Vagina (tissue), 2 donors: ENCODE data around the gene ERGIC1. TPM values are rescaled to one million over a fixed set of nuclear protein-coding genes. Genes with fewer than 3 reads are reported as not detected.

Experiments
- DNase-seq, 2 donors: peaks; one replicate each; pipeline ENCODE4 v3.0.0-alpha.2; 2017; ENCODE audit errors: extremely low spot score in 2 of 2
- H3K27ac ChIP-seq: fragments of 200-600 bp; sonication (generic); one replicate; pipeline ENCODE4 v1.5.1; 2019
- H3K27me3 ChIP-seq: fragments of 200-600 bp; sonication (generic); one replicate; pipeline ENCODE4 v1.5.1; 2019
- H3K36me3 ChIP-seq, 2 donors: fragments of 200-600 bp; sonication (generic); one replicate each; pipeline ENCODE4 v1.5.1; 2017 to 2019
- H3K4me1 ChIP-seq: fragments of 200-600 bp; sonication (generic); one replicate; pipeline ENCODE4 v1.5.1; 2019
- H3K4me3 ChIP-seq, 2 donors: fragments of 200-600 bp; sonication (generic); 1 replicate in 1 of 2; 2 replicates in 1 of 2; pipeline ENCODE4 v1.5.1; 2016 to 2019
- H3K9me3 ChIP-seq: fragments of 200-600 bp; sonication (generic); one replicate; pipeline ENCODE4 v1.5.1; 2019
- CTCF ChIP-seq, 3 experiments: fragments of 450-650 bp in 2 of 3; fragments of 200-600 bp in 1 of 3; sonication (generic) in 1 of 3; IDR thresholded peaks; one replicate each; pipeline ENCODE4 v1.5.1; 2017 to 2019; ENCODE audit warnings: antibody characterized with exemption in 3 of 3, mild to moderate bottlenecking in 2 of 3, moderate library complexity in 2 of 3
- POLR2A ChIP-seq, 2 donors: fragments of 450-650 bp; IDR thresholded peaks; one replicate each; pipeline ENCODE4 v1.6.1; 2017; ENCODE audit warnings: antibody characterized with exemption in 2 of 2, mild to moderate bottlenecking in 2 of 2, moderate library complexity in 2 of 2
- POLR2AphosphoS5 ChIP-seq, 2 donors: sonication (generic); formaldehyde crosslinking; IDR thresholded peaks; one replicate each; pipeline ENCODE4 v1.9.0; 2017; ENCODE audit warnings: antibody characterized with exemption in 2 of 2, mild to moderate bottlenecking in 2 of 2, low read depth in 1 of 2; ENCODE audit not compliant: insufficient read depth in 1 of 2
- intact Hi-C: fragments of 100-400 bp; cut with DNase I; formaldehyde crosslinking; loops from one replicate; pipeline ENCODE4 v1.15.1; 2023
- total RNA-seq: library from RNA; depleted of rRNA; stranded (reverse); fragments of >200 nt; gene quantifications from one replicate; pipeline ENCODE4 v1.2.3, GENCODE V29; 2016

ERGIC1 gene
- total RNA-seq, 1 donor from 2014 or later: 97.2 TPM

GRCh38 chr5:172886974-172887501 lies 53.0 kb downstream of the ERGIC1 start:
- Histone ChIP-seq H3K27ac (peak overlapping the region; percentile 73), H3K4me3 (peak overlapping the region; percentile 1 to 3), H3K4me1 (peaks cover 22% of the 10 kb centered on the region), H3K27me3 (no peaks in the 10 kb centered on the region), H3K36me3 (peaks cover 0 to 13% of the 10 kb centered on the region in 2 donors), H3K9me3 (no peaks in the 10 kb centered on the region)
- no peak for DNase-seq
- intact Hi-C loops: no loop called here
- TF ChIP-seq POLR2AphosphoS5 (IDR thresholded peaks at IDR 0.05; ENCODE audit: insufficient read depth in 1 of 2, low read depth in 1 of 2) (peak in 1 of 2 donors; percentile 81), POLR2A (IDR thresholded peaks at IDR 0.05) (peak in 1 of 2 donors; percentile 33), CTCF (IDR thresholded peaks at IDR 0.05) (no peak)

- DNase-seq: no peak
- TF ChIP-seq POLR2A (IDR thresholded peaks at IDR 0.05) (no peak), CTCF (IDR thresholded peaks at IDR 0.05) (no peak), POLR2AphosphoS5 (IDR thresholded peaks at IDR 0.05; ENCODE audit: insufficient read depth in 1 of 2, low read depth in 1 of 2) (no peak)
- Histone ChIP-seq H3K27ac (peak overlapping the region; percentile 73), H3K36me3 (peaks cover 0 to 10% of the 10 kb centered on the region in 2 donors), H3K9me3 (no peaks in the 10 kb centered on the region), H3K4me3 (peak overlapping the region; percentile 1 to 3), H3K4me1 (peaks cover 22% of the 10 kb centered on the region), H3K27me3 (no peaks in the 10 kb centered on the region)
- intact Hi-C loops: no loop called here
These were observed 53.6 kb downstream of the ERGIC1 start for GRCh38 chr5:172887692-172888091.

- intact Hi-C loops: no loop called here
- Histone ChIP-seq H3K9me3 (no peaks in the 10 kb centered on the region), H3K27ac (peak overlapping the region; percentile 45)
These were observed 56.6 kb downstream of the ERGIC1 start for GRCh38 chr5:172890659-172891058.

GRCh38 chr5:172891716-172892421 lies 57.8 kb downstream of the ERGIC1 start:
- Histone ChIP-seq H3K9me3 (no peaks in the 10 kb centered on the region), H3K36me3 (peaks cover 0 to 8% of the 10 kb centered on the region in 2 donors), H3K4me1 (peaks cover 19% of the 10 kb centered on the region), H3K27ac (peak overlapping the region; percentile 21), H3K4me3 (no peak overlapping the region), H3K27me3 (no peaks in the 10 kb centered on the region)
- TF ChIP-seq POLR2AphosphoS5 (IDR thresholded peaks at IDR 0.05; ENCODE audit: insufficient read depth in 1 of 2, low read depth in 1 of 2) (peak; percentile 9 to 11), POLR2A (IDR thresholded peaks at IDR 0.05) (no peak)
- intact Hi-C loops: no loop called here
- no peak for DNase-seq

More at GRCh38 chr5:172890659-172891058, 56.6 kb downstream of the ERGIC1 start:
- no peak for TF ChIP-seq CTCF (IDR thresholded peaks at IDR 0.05)
- no peak for TF ChIP-seq POLR2A (IDR thresholded peaks at IDR 0.05)
- TF ChIP-seq POLR2AphosphoS5 (IDR thresholded peaks at IDR 0.05; ENCODE audit: insufficient read depth in 1 of 2, low read depth in 1 of 2): no peak
- peaks cover 22% of the 10 kb centered on the region for H3K4me1 ChIP-seq
- peaks cover 0 to 8% of the 10 kb centered on the region in 2 donors for H3K36me3 ChIP-seq
- no peaks in the 10 kb centered on the region for H3K27me3 ChIP-seq
- no peak for DNase-seq
- H3K4me3 ChIP-seq: no peak overlapping the region

GRCh38 chr5:172892713-172893112 lies 58.7 kb downstream of the ERGIC1 start:
- intact Hi-C loops: no loop called here
- Histone ChIP-seq H3K27ac (peak overlapping the region; percentile 21), H3K36me3 (peaks cover 0 to 8% of the 10 kb centered on the region in 2 donors), H3K27me3 (no peaks in the 10 kb centered on the region), H3K4me3 (no peak overlapping the region), H3K4me1 (peaks cover 20% of the 10 kb centered on the region), H3K9me3 (no peaks in the 10 kb centered on the region)
- TF ChIP-seq CTCF (IDR thresholded peaks at IDR 0.05) (no peak), POLR2A (IDR thresholded peaks at IDR 0.05) (no peak)
- no peak for DNase-seq
